HCT116 (cell line): Measurements from ENCODE around the gene SMYD3. TPM values are rescaled to one million over a fixed set of nuclear protein-coding genes. Genes with fewer than 3 reads are reported as not detected.

Source experiments
- ATAC-seq: fragments of 200-7000 bp; cut with Tn5 transposase; 2 replicates; pipeline ENCODE4 v1.9.1; 2020; ENCODE audit warnings: mild to moderate bottlenecking, moderate library complexity
- BruUV-seq: library from RNA; stranded (reverse); fragments of 400-500 nt; replicated peaks from 2 replicates; lab custom pipeline; 2021; lab: Mats Ljungman, UMichigan
- CTCF ChIA-PET: fragments of 300-600 bp; sonication (Branson Sonifier 250); formaldehyde crosslinking; loops from one replicate; lab custom pipeline; 2021; ENCODE audit warnings: antibody characterized with exemption; lab: Charles Lee
- POLR2A ChIA-PET: fragments of 300-600, 350-600 bp; sonication (Branson Sonifier 250); formaldehyde crosslinking; loops from one replicate; lab custom pipeline; 2021; ENCODE audit warnings: antibody characterized with exemption; lab: Charles Lee
- RAD21 ChIA-PET, 2 experiments: fragments of 300-600 bp; sonication (Branson Sonifier 250); formaldehyde crosslinking; loops; one replicate each; lab custom pipeline; 2023; ENCODE audit warnings: low total read pairs in 2 of 2; ENCODE audit not compliant: uncharacterized antibody in 2 of 2, unreplicated experiment in 2 of 2, low non-redundant PET in 1 of 2; lab: Charles Lee
- DNase-seq: peaks from one replicate; pipeline ENCODE4 v3.0.0-alpha.2; 2010; ENCODE audit warnings: low read depth, low spot score
- H2AFZ ChIP-seq: fragments of 200-600 bp; shearing (Covaris generic), sonication (generic); 2 replicates; pipeline ENCODE4 v1.6.1; 2017; ENCODE audit warnings: low read depth, mixed run types, mixed read lengths, antibody characterized with exemption, low read length; ENCODE audit not compliant: poor library complexity, severe bottlenecking
- H3K27ac ChIP-seq: 2 replicates; pipeline ENCODE4 v1.5.1; 2012; ENCODE audit warnings: low read depth, low read length
- H3K27me3 ChIP-seq: fragments of 200-600 bp; sonication (generic); 2 replicates; pipeline ENCODE4 v1.6.1; 2016; ENCODE audit warnings: mixed run types, low read length, mixed read lengths; ENCODE audit not compliant: insufficient read depth
- H3K36me3 ChIP-seq, 2 experiments: fragments of 200-500 bp in 1 of 2; fragments of 200-600 bp in 1 of 2; sonication (Bioruptor generic) in 1 of 2; sonication (generic) in 1 of 2; 2 replicates each; pipeline versions ENCODE4 v1.5.1 to v1.6.1; 2014 to 2016; ENCODE audit warnings: low read length in 2 of 2, inconsistent platforms in 1 of 2, mixed read lengths in 1 of 2, mixed run types in 1 of 2; ENCODE audit not compliant: insufficient read depth in 2 of 2, control insufficient read depth in 1 of 2
- H3K4me1 ChIP-seq, 2 experiments: fragments of 200-600 bp in 1 of 2; sonication (generic) in 1 of 2; 2 replicates each; pipeline versions ENCODE4 v1.5.1 to v1.6.1; 2012 to 2017; ENCODE audit warnings: low read length in 2 of 2, inconsistent platforms in 1 of 2, mild to moderate bottlenecking in 1 of 2, mixed read lengths in 1 of 2, mixed run types in 1 of 2, moderate library complexity in 1 of 2; ENCODE audit not compliant: insufficient read depth in 2 of 2, control insufficient read depth in 1 of 2
- H3K4me2 ChIP-seq: fragments of 200-600 bp; sonication (generic); 2 replicates; pipeline ENCODE4 v1.6.1; 2017; ENCODE audit warnings: mixed run types, low read length, mixed read lengths
- H3K4me3 ChIP-seq, 2 experiments: fragments of 200-600 bp in 1 of 2; sonication (generic) in 1 of 2; replicated peaks in 1 of 2; 2 replicates each; pipeline ENCODE4 v1.5.1; 2011 to 2016; ENCODE audit warnings: low read length in 2 of 2, control low read depth in 1 of 2, low read depth in 1 of 2, mild to moderate bottlenecking in 1 of 2, mixed read lengths in 1 of 2, mixed run types in 1 of 2
- H3K79me2 ChIP-seq: fragments of 200-600 bp; sonication (generic); 2 replicates; pipeline ENCODE4 v1.6.1; 2017; ENCODE audit warnings: mild to moderate bottlenecking, mixed run types, low read length, moderate library complexity, mixed read lengths; ENCODE audit not compliant: insufficient read depth
- H3K9ac ChIP-seq: fragments of 200-600 bp; sonication (generic); 2 replicates; pipeline ENCODE4 v1.6.1; 2016; ENCODE audit warnings: low read length, mixed read lengths
- H3K9me2 ChIP-seq: fragments of 200-600 bp; sonication (generic), shearing (Covaris generic); 2 replicates; pipeline ENCODE4 v1.6.1; 2017; ENCODE audit warnings: mixed run types, mild to moderate bottlenecking, moderate library complexity; ENCODE audit not compliant: insufficient read depth
- H3K9me3 ChIP-seq, 2 experiments: fragments of 200-500 bp in 1 of 2; fragments of 200-600 bp in 1 of 2; sonication (Bioruptor generic) in 1 of 2; sonication (generic) in 1 of 2; 2 replicates each; pipeline ENCODE4 v1.6.1; 2014 to 2017; ENCODE audit warnings: low read length in 2 of 2, mixed read lengths in 2 of 2, inconsistent platforms in 1 of 2, low read depth in 1 of 2, mild to moderate bottlenecking in 1 of 2, mixed run types in 1 of 2, moderate library complexity in 1 of 2; ENCODE audit not compliant: control insufficient read depth in 1 of 2, insufficient read depth in 1 of 2
- H4K20me1 ChIP-seq: fragments of 200-600 bp; sonication (generic), shearing (Covaris generic); 2 replicates; pipeline ENCODE4 v1.6.1; 2017; ENCODE audit warnings: mixed run types, mild to moderate bottlenecking, moderate library complexity; ENCODE audit not compliant: insufficient read depth
- CEBPB ChIP-seq: IDR thresholded peaks from 2 replicates; pipeline ENCODE4 v1.6.1; 2012; ENCODE audit warnings: low read depth
- CTCF ChIP-seq, 3 experiments: fragments of 200-600 bp in 1 of 3; sonication (generic) in 1 of 3; IDR thresholded peaks in 2 of 3; conservative IDR thresholded peaks in 1 of 3; 2 replicates each; pipeline ENCODE4 v1.5.1; 2012 to 2017; ENCODE audit warnings: low read depth in 2 of 3, low read length in 2 of 3, antibody characterized with exemption in 1 of 3, borderline replicate concordance in 1 of 3, control low read depth in 1 of 3, mild to moderate bottlenecking in 1 of 3, mixed read lengths in 1 of 3, mixed run types in 1 of 3, moderate library complexity in 1 of 3; ENCODE audit not compliant: insufficient read depth in 1 of 3
- EGR1 ChIP-seq: IDR thresholded peaks from 2 replicates; pipeline ENCODE4 v1.6.1; 2012; ENCODE audit warnings: low read depth
- EZH2 ChIP-seq: fragments of 200-600 bp; sonication (generic); IDR thresholded peaks from 2 replicates; pipeline ENCODE4 v1.6.1; 2017; ENCODE audit warnings: antibody characterized with exemption, mixed run types
- EZH2phosphoT487 ChIP-seq: fragments of 200-600 bp; IDR thresholded peaks from 2 replicates; pipeline ENCODE4 v1.6.1; 2018; ENCODE audit warnings: antibody characterized with exemption, borderline replicate concordance
- POLR2A ChIP-seq: IDR thresholded peaks from 2 replicates; pipeline ENCODE4 v1.7.0; 2011; ENCODE audit warnings: borderline replicate concordance; ENCODE audit not compliant: insufficient read depth, insufficient read length; ENCODE audit errors: extremely low read depth
- RAD21 ChIP-seq: IDR thresholded peaks from 2 replicates; pipeline ENCODE4 v1.6.1; 2012; ENCODE audit warnings: low read depth, mild to moderate bottlenecking
- SIN3A ChIP-seq: IDR thresholded peaks from 2 replicates; pipeline ENCODE4 v1.6.1; 2012; ENCODE audit warnings: low read depth
- SRF ChIP-seq: IDR thresholded peaks from 2 replicates; pipeline ENCODE4 v1.6.1; 2012; ENCODE audit warnings: low read depth
- TCF7L2 ChIP-seq: IDR thresholded peaks from 2 replicates; pipeline ENCODE4 v1.7.0; 2011; ENCODE audit warnings: borderline replicate concordance, inconsistent platforms; ENCODE audit not compliant: insufficient read depth, insufficient read length; ENCODE audit errors: extremely low read depth
- ZFX ChIP-seq: fragments of 450-650 bp; IDR thresholded peaks from 2 replicates; pipeline ENCODE4 v1.6.1; 2017
- ZNF274 ChIP-seq: fragments of 200-500 bp; sonication (Bioruptor generic); IDR thresholded peaks from 2 replicates; pipeline ENCODE4 v1.6.1; 2014; ENCODE audit warnings: mild to moderate bottlenecking, low read depth, low read length, inconsistent platforms
- intact Hi-C: fragments of 100-400 bp; cut with micrococcal nuclease; formaldehyde crosslinking; loops from 2 replicates; pipeline ENCODE4 v1.10.0; 2022
- total RNA-seq: library from RNA; stranded (reverse); gene quantifications from one replicate; pipeline ENCODE4 v1.2.1, GENCODE V29; 2021; ENCODE audit not compliant: unreplicated experiment
- TF ChIP-seq, protein P1 (sequence below): IDR thresholded peaks from 2 replicates; pipeline ENCODE4 v1.6.1; 2012
- TF ChIP-seq, protein P2 (sequence below): IDR thresholded peaks from 2 replicates; pipeline ENCODE4 v1.6.1; 2011; ENCODE audit warnings: mild to moderate bottlenecking, low read length, moderate library complexity; ENCODE audit not compliant: insufficient replicate concordance; ENCODE audit errors: extremely low read depth
- TF ChIP-seq, protein P3 (sequence below): IDR thresholded peaks from 2 replicates; pipeline ENCODE4 v1.6.1; 2012

Gene SMYD3
- total RNA-seq, 1 experiment from 2014 or later: 33.6 TPM

- TF ChIP-seq CEBPB (no peak), POLR2A (no peak)
These were observed 441.5 kb downstream of the SMYD3 start (continued) for GRCh38 chr1:246065592-246065991.

DNA sequence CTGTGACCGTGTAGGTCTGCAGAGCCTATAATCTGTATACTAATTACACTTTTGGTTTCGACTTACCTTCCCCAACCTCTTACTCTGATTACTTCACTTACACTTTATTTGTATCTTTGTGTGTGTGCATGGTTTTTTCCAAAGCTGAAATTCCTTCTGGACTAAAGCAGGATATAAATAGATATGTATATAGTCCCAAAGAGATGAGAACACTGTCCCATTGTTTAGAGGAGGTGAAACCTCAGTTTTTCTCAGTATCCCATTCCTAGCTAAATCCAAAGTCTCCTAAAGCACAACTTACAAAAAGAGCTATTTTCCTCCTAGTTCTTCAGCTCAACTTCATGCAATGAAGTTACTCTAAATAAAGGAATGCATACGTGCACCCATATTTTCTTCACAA, 442.2 kb downstream of the SMYD3 start:
- ChIA-PET CTCF (no interaction called here), POLR2A (no interaction called here), RAD21 (no interaction called here)
- H3K27me3 ChIP-seq: no peaks in the 10 kb centered on the region
- no peak overlapping the region for H2AFZ ChIP-seq
- no peaks in the 10 kb centered on the region for H3K9me3 ChIP-seq
- no peaks in the 10 kb centered on the region for H3K4me1 ChIP-seq
- DNase-seq (no peak), ATAC-seq (no peak)
- no peak overlapping the region for H3K4me3 ChIP-seq
- no peaks in the 10 kb centered on the region for H4K20me1 ChIP-seq
- intact Hi-C loops: no loop called here
- no peaks in the 10 kb centered on the region for H3K79me2 ChIP-seq
- H3K4me2 ChIP-seq: no peak overlapping the region
- BruUV-seq: no TSS peak
- no peak overlapping the region for H3K9ac ChIP-seq
- H3K9me2 ChIP-seq: no peaks in the 10 kb centered on the region
- no peak overlapping the region for H3K27ac ChIP-seq
- no peaks in the 10 kb centered on the region for H3K36me3 ChIP-seq
- no peak for TF ChIP-seq EZH2
- TF ChIP-seq ZNF274: no peak
- TF ChIP-seq ZFX: no peak

- DNase-seq: no peak
- BruUV-seq: no TSS peak
- no peak for ATAC-seq
- intact Hi-C loops: no loop called here
- Histone ChIP-seq H3K79me2 (no peaks in the 10 kb centered on the region), H3K27me3 (no peaks in the 10 kb centered on the region), H3K9me2 (no peaks in the 10 kb centered on the region), H3K4me3 (no peak overlapping the region), H3K9ac (no peak overlapping the region), H3K9me3 (no peaks in the 10 kb centered on the region), H3K4me1 (no peaks in the 10 kb centered on the region), H2AFZ (no peak overlapping the region), H3K27ac (no peak overlapping the region), H4K20me1 (no peaks in the 10 kb centered on the region), H3K4me2 (no peak overlapping the region), H3K36me3 (no peaks in the 10 kb centered on the region)
- ChIA-PET RAD21 (no interaction called here), POLR2A (no interaction called here), CTCF (no interaction called here)
- no peak for TF ChIP-seq ZNF274
- no peak for TF ChIP-seq SRF
- no peak for TF ChIP-seq EZH2
- TF ChIP-seq CTCF (IDR thresholded peaks at IDR 0.05 in 2 of 3, conservative IDR thresholded peaks at IDR 0.05 in 1 of 3; ENCODE audit: borderline replicate concordance in 1 of 3, insufficient read depth in 1 of 3, low read depth in 2 of 3, low read length in 2 of 3): no peak
- TF ChIP-seq ZFX: no peak
- TF ChIP-seq, protein P1, sequence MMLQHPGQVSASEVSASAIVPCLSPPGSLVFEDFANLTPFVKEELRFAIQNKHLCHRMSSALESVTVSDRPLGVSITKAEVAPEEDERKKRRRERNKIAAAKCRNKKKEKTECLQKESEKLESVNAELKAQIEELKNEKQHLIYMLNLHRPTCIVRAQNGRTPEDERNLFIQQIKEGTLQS: no peak
- TF ChIP-seq EZH2phosphoT487: no peak
- no peak for TF ChIP-seq RAD21
- no peak for TF ChIP-seq TCF7L2
- TF ChIP-seq, protein P2, sequence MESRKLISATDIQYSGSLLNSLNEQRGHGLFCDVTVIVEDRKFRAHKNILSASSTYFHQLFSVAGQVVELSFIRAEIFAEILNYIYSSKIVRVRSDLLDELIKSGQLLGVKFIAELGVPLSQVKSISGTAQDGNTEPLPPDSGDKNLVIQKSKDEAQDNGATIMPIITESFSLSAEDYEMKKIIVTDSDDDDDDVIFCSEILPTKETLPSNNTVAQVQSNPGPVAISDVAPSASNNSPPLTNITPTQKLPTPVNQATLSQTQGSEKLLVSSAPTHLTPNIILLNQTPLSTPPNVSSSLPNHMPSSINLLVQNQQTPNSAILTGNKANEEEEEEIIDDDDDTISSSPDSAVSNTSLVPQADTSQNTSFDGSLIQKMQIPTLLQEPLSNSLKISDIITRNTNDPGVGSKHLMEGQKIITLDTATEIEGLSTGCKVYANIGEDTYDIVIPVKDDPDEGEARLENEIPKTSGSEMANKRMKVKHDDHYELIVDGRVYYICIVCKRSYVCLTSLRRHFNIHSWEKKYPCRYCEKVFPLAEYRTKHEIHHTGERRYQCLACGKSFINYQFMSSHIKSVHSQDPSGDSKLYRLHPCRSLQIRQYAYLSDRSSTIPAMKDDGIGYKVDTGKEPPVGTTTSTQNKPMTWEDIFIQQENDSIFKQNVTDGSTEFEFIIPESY: no peak
- TF ChIP-seq SIN3A: no peak
- no peak for TF ChIP-seq EGR1
- TF ChIP-seq, protein P3, sequence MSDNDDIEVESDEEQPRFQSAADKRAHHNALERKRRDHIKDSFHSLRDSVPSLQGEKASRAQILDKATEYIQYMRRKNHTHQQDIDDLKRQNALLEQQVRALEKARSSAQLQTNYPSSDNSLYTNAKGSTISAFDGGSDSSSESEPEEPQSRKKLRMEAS: no peak
These were observed 444.0 kb downstream of the SMYD3 start for GRCh38 chr1:246063013-246063616.
